Keratinocyte (primary cell): ENCODE results near the gene EYS. TPM values are rescaled to one million over a fixed set of nuclear protein-coding genes. Genes with fewer than 3 reads are reported as not detected.

Experiments
- DNase-seq: peaks from one replicate; pipeline ENCODE4 v3.0.0-alpha.2; 2011; ENCODE audit warnings: low read depth, missing footprints, low spot score
- FAIRE-seq: peaks from 2 replicates; lab custom pipeline; 2011; peaks lifted over from hg19 to GRCh38; lab: Jason Lieb, UNC
- H2AFZ ChIP-seq: 2 replicates; pipeline ENCODE4 v1.6.0; 2012; ENCODE audit warnings: low read length, control low read depth, inconsistent platforms; ENCODE audit not compliant: control insufficient read depth
- H3K27ac ChIP-seq: 2 replicates; pipeline ENCODE4 v1.5.1; 2011; ENCODE audit warnings: low read length; ENCODE audit not compliant: control insufficient read depth, insufficient read depth
- H3K27me3 ChIP-seq: 3 replicates; pipeline ENCODE4 v1.6.0; 2011; ENCODE audit warnings: low read length; ENCODE audit not compliant: control insufficient read depth, insufficient read depth; ENCODE audit errors: extremely low read depth
- H3K36me3 ChIP-seq, 2 experiments: 2 replicates in 1 of 2; 3 replicates in 1 of 2; pipeline ENCODE4 v1.5.1; 2011; ENCODE audit warnings: low read length in 2 of 2, mild to moderate bottlenecking in 1 of 2; ENCODE audit not compliant: control insufficient read depth in 2 of 2, insufficient read depth in 2 of 2; ENCODE audit errors: extremely low read depth in 1 of 2
- H3K4me1 ChIP-seq: 3 replicates; pipeline ENCODE4 v1.5.1; 2011; ENCODE audit warnings: low read length; ENCODE audit not compliant: control insufficient read depth, insufficient read depth; ENCODE audit errors: extremely low read depth
- H3K4me2 ChIP-seq: 3 replicates; pipeline ENCODE4 v1.6.0; 2011; ENCODE audit warnings: low read depth, low read length; ENCODE audit not compliant: control insufficient read depth, insufficient read depth; ENCODE audit errors: extremely low read depth
- H3K4me3 ChIP-seq, 3 experiments: fragments of 200-600 bp in 1 of 3; sonication (generic) in 1 of 3; 2 replicates in 2 of 3; 3 replicates in 1 of 3; pipeline ENCODE4 v1.5.1; 2011 to 2016; ENCODE audit warnings: low read length in 3 of 3, mild to moderate bottlenecking in 3 of 3, control low read depth in 2 of 3, inconsistent platforms in 1 of 3, low read depth in 1 of 3, mixed read lengths in 1 of 3, mixed run types in 1 of 3, moderate library complexity in 1 of 3; ENCODE audit not compliant: control insufficient read depth in 2 of 3, insufficient read depth in 2 of 3; ENCODE audit errors: extremely low read depth in 1 of 3
- H3K79me2 ChIP-seq: 2 replicates; pipeline ENCODE4 v1.6.0; 2012; ENCODE audit warnings: low read length; ENCODE audit not compliant: control insufficient read depth, insufficient read depth
- H3K9ac ChIP-seq: 3 replicates; pipeline ENCODE4 v1.6.0; 2011; ENCODE audit warnings: low read length; ENCODE audit not compliant: control insufficient read depth, insufficient read depth; ENCODE audit errors: extremely low read depth
- H3K9me1 ChIP-seq: 3 replicates; pipeline ENCODE4 v1.6.0; 2011; ENCODE audit warnings: low read length; ENCODE audit not compliant: control insufficient read depth, insufficient read depth; ENCODE audit errors: extremely low read depth
- H3K9me3 ChIP-seq: 2 replicates; pipeline ENCODE4 v1.5.1; 2012; ENCODE audit warnings: low read depth, low read length; ENCODE audit not compliant: control insufficient read depth
- H4K20me1 ChIP-seq: 3 replicates; pipeline ENCODE4 v1.6.0; 2011; ENCODE audit warnings: low read length; ENCODE audit not compliant: control insufficient read depth, insufficient read depth; ENCODE audit errors: extremely low read depth
- CTCF ChIP-seq, 3 experiments: IDR thresholded peaks in 1 of 3; conservative IDR thresholded peaks in 1 of 3; optimal IDR thresholded peaks in 1 of 3; 2 replicates in 2 of 3; 3 replicates in 1 of 3; pipeline versions ENCODE3 to v1.5.1; 2011; ENCODE audit warnings: low read length in 3 of 3, mild to moderate bottlenecking in 3 of 3, moderate library complexity in 2 of 3, control low read depth in 1 of 3, inconsistent platforms in 1 of 3; ENCODE audit not compliant: insufficient read depth in 2 of 3; ENCODE audit errors: extremely low read depth in 1 of 3
- EZH2 ChIP-seq: IDR thresholded peaks from one replicate; pipeline ENCODE4 v1.6.1; 2012; ENCODE audit warnings: inconsistent platforms, mild to moderate bottlenecking, low read length, moderate library complexity
- dilution Hi-C: fragments of 300-500 bp; cut with MboI; formaldehyde crosslinking; loops from one replicate; pipeline ENCODE4 v1.7.0; 2020; ENCODE audit warnings: low sequenced_read_pairs; ENCODE audit not compliant: extremely low pct_ligation_motif_present
- polyA plus RNA-seq, 5 experiments: library from polyadenylated mRNA; depleted of rRNA in 3 of 5; stranded (reverse) in 3 of 5; stranded (forward) in 1 of 5; unstranded in 1 of 5; fragments of >200 nt; gene quantifications; 1 replicate in 1 of 5; 2 replicates in 3 of 5; 3 replicates in 1 of 5; pipeline versions ENCODE4 v1.2.1 to v1.2.3, GENCODE V29; 2011 to 2012; ENCODE audit warnings: missing spikeins in 2 of 5, low read depth in 1 of 5, low replicate concordance in 1 of 5

The EYS gene
- polyA plus RNA-seq, 1 donor (not counting 4 experiments of a cell fraction or from before 2014, with no cell fraction given), result 0.34 TPM

- no peak overlapping the region for H2AFZ ChIP-seq
- H3K4me2 ChIP-seq, result no peak overlapping the region
- no peaks in the 10 kb centered on the region for H3K27me3 ChIP-seq
- no peaks in the 10 kb centered on the region for H3K9me1 ChIP-seq
- H3K27ac ChIP-seq, result no peak overlapping the region
- dilution Hi-C loops, result no loop called here
- no peak overlapping the region for H3K4me3 ChIP-seq
- no peaks in the 10 kb centered on the region for H3K36me3 ChIP-seq
- TF ChIP-seq EZH2 (no peak), CTCF (optimal IDR thresholded peaks at IDR 0.05 in 1 of 3, IDR thresholded peaks at IDR 0.05 in 1 of 3, conservative IDR thresholded peaks at IDR 0.05 in 1 of 3; ENCODE audit: extremely low read depth in 1 of 3, insufficient read depth in 2 of 3, low read length in 3 of 3) (no peak)
- no peak for DNase-seq
- no peaks in the 10 kb centered on the region for H3K79me2 ChIP-seq
- no peaks in the 10 kb centered on the region for H3K9me3 ChIP-seq
- H4K20me1 ChIP-seq, result no peaks in the 10 kb centered on the region
- H3K9ac ChIP-seq, result no peak overlapping the region
- FAIRE-seq, result no peak
- no peaks in the 10 kb centered on the region for H3K4me1 ChIP-seq
Observed at GRCh38 chr6:64872633-64873032, 834.4 kb downstream of the EYS start.

GRCh38 chr6:64861039-64861651 is 845.9 kb downstream of the EYS start:
- H3K9me1 ChIP-seq, result no peaks in the 10 kb centered on the region
- dilution Hi-C loops, result no loop called here

More at GRCh38 chr6:64861039-64861651, 845.9 kb downstream of the EYS start:
- Histone ChIP-seq H3K9ac (no peak overlapping the region), H4K20me1 (no peaks in the 10 kb centered on the region), H3K27me3 (no peaks in the 10 kb centered on the region), H3K4me2 (no peak overlapping the region), H3K36me3 (no peaks in the 10 kb centered on the region), H3K27ac (no peak overlapping the region), H3K9me3 (no peaks in the 10 kb centered on the region), H2AFZ (no peak overlapping the region), H3K4me3 (no peak overlapping the region), H3K4me1 (no peaks in the 10 kb centered on the region), H3K79me2 (no peaks in the 10 kb centered on the region)
- no peak for FAIRE-seq
- TF ChIP-seq EZH2 (no peak), CTCF (optimal IDR thresholded peaks at IDR 0.05 in 1 of 3, IDR thresholded peaks at IDR 0.05 in 1 of 3, conservative IDR thresholded peaks at IDR 0.05 in 1 of 3; ENCODE audit: extremely low read depth in 1 of 3, insufficient read depth in 2 of 3, low read length in 3 of 3) (no peak)
- DNase-seq, result no peak
